Memory B cell (primary cell): ENCODE results near the gene NRM.
A peak's percentile ranks its signal among the peaks of the same experiment; 100 is the strongest.

ENCODE experiments used
- ATAC-seq: fragments of 150-1000 bp; cut with Tn5 transposase; 2 replicates; pipeline ENCODE4 v1.10.0; 2021; ENCODE audit warnings: low read depth, mild to moderate bottlenecking, moderate library complexity
- DNase-seq, 2 donors: peaks; one replicate each; pipeline ENCODE4 v3.0.0; 2022; ENCODE audit warnings: low spot score in 2 of 2
- H3K27ac Mint-ChIP-seq: one replicate; pipeline ENCODE4 v1.8.0; 2022; ENCODE audit warnings: mild to moderate bottlenecking, moderate library complexity, mixed read lengths
- H3K27me3 Mint-ChIP-seq: one replicate; pipeline ENCODE4 v1.8.0; 2022; ENCODE audit warnings: mixed read lengths
- H3K36me3 Mint-ChIP-seq: one replicate; pipeline ENCODE4 v1.8.0; 2022; ENCODE audit warnings: mild to moderate bottlenecking, mixed read lengths
- H3K4me1 Mint-ChIP-seq: one replicate; pipeline ENCODE4 v1.8.0; 2022; ENCODE audit warnings: mixed read lengths
- H3K4me3 Mint-ChIP-seq: one replicate; pipeline ENCODE4 v1.8.0; 2022; ENCODE audit warnings: mild to moderate bottlenecking, moderate library complexity, mixed read lengths
- H3K9me3 Mint-ChIP-seq: one replicate; pipeline ENCODE4 v1.8.0; 2022; ENCODE audit warnings: mixed read lengths

NRM gene

DNA sequence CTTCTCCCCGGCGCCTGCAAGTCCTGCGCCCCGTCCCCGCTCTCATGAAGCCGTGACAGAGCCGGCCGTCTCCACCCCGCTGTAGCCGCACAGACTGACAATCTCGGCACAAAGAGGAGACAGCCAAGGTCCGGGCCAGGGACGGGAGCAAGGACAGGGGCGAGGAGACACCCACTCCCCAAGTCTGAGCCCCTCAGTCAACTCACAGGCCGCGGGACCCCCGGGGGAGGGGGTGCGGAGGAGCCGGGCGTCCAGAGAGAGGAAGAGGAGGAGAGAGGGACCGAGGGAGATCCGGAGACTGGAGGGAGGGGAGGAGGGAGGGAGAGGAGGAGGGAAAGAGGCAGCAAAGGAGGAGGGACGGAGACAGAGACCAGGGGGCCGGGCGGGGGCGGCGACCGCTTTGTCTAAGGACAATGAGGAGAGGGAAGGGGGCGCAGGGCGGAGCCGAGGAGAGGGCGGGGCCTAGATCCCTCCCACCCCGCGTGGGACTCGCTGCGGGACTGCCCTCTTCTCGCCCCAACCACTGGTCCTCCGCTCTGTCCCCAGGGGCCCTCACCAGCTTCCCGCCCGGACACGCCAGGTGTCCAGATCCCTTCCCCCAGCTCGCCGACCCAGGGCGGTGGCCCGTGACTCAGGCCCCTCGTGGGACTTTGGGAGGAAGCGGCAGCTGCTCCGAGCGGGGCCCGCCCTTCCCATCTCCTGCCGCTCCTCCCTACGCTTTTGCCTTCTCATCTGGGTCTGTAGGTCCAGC is 3.7 kb downstream of the NRM start:
- no peaks in the 10 kb centered on the region for H3K27me3 Mint-ChIP-seq
- H3K36me3 Mint-ChIP-seq = peaks cover 32% of the 10 kb centered on the region
- peak overlapping the region; percentile 90 for H3K27ac Mint-ChIP-seq
- peak overlapping the region; percentile 98 for H3K4me3 Mint-ChIP-seq
- ATAC-seq (peak; percentile 41), DNase-seq (peak; percentile 77 to 81)
- no peaks in the 10 kb centered on the region for H3K9me3 Mint-ChIP-seq
- peaks cover 52% of the 10 kb centered on the region for H3K4me1 Mint-ChIP-seq

DNA sequence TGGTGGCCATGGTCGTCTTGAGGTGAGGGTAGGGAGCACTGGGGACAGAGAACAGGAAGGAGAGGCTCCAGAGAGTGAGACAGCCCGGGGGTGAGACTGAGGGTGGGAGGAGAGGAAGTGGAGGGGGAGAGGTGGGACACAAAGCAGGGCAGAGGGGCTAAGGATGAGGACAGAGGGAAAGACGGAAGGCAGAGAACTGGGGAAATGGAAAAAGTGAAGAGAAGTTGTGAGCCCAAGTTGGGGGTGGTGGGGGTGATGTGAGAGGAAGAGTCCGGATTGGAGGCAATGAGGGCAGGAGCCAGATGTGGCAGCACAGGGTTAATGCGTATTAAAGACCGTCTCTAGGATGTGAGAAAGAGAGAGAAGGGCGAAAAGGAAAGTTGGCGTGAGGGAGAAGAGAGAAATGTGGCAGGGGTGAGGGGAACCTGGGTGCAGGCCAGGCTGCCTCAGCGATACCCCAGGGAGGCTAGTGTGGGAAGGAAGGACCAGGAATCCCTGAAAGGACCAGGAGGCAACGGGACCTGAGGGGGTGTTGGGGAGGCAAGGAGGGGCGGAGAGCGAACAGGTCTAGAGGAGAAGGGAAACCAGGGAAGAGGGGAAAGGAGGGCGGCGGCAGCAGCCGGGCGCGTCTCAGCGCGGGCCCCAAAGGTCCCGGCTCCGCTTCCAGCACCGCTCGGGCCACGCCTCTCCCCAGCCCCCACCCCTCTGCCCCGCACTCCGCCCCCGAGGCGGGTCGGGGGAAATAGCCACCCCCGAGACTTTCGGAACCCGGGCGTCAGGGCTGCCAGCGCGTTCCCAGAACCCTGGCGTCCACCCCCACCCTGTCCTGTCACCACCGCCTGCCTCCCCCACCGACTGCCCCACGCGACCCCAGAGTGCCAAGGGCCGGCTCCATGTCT is 4.5 kb downstream of the NRM start, which contains the start of gene PPP1R18:
TSS of gene PPP1R18 (minus strand) at position 637 of the 899 bp plus-strand sequence. CDS start at position 10, 627 bp downstream.
- peak within 1 kb of the TSS; percentile 98 for H3K4me3 Mint-ChIP-seq
- ATAC-seq (peak; percentile 45), DNase-seq (peak; percentile 71 to 73)
- peak within 1 kb of the TSS; percentile 90 for H3K27ac Mint-ChIP-seq
- peaks cover 53% of the 10 kb centered on the region for H3K4me1 Mint-ChIP-seq
- H3K27me3 Mint-ChIP-seq = no peaks in the 10 kb centered on the region
- peaks cover 34% of the 10 kb centered on the region for H3K36me3 Mint-ChIP-seq
- no peaks in the 10 kb centered on the region for H3K9me3 Mint-ChIP-seq

DNA sequence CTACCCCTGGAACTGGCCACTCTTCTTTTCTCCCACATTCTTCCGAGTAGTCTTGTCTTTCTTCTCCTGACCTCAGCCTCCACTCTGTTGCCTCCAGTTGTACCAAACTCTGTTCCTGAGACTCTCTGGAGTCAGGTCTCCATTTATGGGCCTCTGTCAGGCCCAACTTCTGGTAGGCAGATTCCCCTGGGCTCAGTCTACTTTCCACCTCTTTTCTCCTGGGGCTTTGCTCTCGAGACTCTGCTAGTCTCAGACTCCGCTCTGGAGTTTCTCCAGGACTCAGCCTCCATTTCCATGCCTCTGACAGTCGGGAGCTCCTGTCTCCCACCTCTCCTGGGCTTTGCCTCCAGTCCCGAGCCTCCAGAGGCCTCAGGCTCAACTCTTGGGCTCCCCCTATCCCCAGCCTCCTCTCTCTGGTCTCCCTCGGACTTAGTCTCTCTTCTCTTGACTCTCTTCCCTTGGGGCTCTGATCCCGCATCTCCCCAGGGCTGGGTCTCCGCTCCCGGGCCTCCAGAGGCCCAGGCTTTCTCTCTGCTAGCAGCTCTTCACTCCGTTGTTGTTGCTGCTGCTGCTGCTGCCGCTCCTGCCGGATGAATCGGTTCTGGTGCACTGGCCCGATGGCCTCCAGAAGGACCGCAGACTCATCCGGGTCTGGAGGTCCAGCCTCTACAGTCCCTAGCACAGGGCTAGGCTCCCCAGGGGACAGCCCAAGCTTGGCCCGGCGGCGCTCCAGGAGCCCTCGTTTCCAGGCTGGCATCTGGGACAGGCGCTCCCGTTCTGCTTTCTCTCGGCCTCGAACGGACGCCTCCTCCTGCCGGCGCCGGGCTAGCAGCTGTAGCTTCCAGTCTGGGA is 5.4 kb downstream of the NRM start:
- no peaks in the 10 kb centered on the region for H3K9me3 Mint-ChIP-seq
- H3K27me3 Mint-ChIP-seq = no peaks in the 10 kb centered on the region
- no peak for ATAC-seq
- peak overlapping the region; percentile 98 for H3K4me3 Mint-ChIP-seq
- H3K27ac Mint-ChIP-seq = peak overlapping the region; percentile 90
- peaks cover 38% of the 10 kb centered on the region for H3K36me3 Mint-ChIP-seq
- no peak for DNase-seq
- H3K4me1 Mint-ChIP-seq = peaks cover 53% of the 10 kb centered on the region

DNA sequence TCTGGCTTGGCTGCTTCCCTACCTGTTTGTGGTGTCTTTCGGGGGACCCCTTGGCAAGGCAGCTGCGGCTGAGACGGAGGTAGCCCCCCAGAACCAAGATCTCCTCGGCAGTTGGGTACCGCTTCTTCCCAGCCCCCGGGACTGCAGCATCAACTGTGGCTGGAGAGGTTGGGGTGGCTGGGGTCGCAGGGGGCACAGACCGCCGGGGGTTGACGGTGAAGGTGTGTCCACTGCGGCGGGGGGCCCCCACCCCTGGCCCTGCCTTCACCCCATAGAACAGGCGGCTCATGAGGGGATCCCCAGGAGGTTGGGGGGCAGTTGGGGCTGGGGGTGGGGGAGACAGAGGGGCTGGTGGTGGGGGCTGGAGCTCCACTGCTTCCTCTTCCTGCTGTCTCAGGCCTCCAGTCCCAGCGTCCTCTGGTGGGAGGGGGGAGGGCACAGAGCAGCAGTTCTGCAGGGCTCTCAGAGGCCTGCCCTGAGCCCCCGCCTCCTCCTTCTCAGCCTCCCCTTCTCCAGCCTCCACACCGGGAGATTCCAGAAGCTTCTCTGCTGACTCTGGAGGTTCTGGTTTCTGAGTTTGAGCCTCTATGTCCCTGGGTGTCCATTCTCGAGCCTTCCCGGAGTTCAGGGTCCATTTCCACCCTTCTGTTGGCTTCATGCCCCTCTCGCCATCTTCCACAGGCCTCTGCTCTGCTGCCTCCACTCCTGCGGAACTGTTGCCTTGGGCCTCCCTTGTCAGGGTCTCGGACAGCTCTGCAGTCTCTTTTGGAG is 6.2 kb downstream of the NRM start:
- H3K27ac Mint-ChIP-seq = peak overlapping the region; percentile 92
- DNase-seq (no peak), ATAC-seq (no peak)
- H3K36me3 Mint-ChIP-seq = peaks cover 40% of the 10 kb centered on the region
- peak overlapping the region; percentile 98 for H3K4me3 Mint-ChIP-seq
- no peaks in the 10 kb centered on the region for H3K9me3 Mint-ChIP-seq
- peaks cover 52% of the 10 kb centered on the region for H3K4me1 Mint-ChIP-seq
- no peaks in the 10 kb centered on the region for H3K27me3 Mint-ChIP-seq

DNA sequence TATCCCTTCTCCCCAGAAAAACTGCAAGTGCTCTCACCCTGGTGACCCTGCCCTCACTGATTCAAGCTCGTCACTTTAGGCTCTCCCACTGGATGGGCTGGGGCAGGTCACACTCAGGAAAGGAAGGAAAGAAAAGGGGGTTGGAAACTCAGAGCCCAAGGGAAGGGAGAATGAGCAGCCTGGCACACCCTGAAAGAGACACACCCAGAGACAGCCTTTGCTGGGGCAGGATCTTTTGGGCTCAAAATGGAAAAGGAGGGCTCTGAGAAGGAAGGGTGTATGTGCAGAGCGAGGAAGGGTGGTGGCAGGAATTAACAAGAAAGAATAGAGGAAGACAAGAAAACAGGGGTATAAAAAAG is 6.8 kb downstream of the NRM start:
- no peak for ATAC-seq
- H3K27ac Mint-ChIP-seq = peak overlapping the region; percentile 92
- H3K4me1 Mint-ChIP-seq = peaks cover 51% of the 10 kb centered on the region
- H3K4me3 Mint-ChIP-seq = peak overlapping the region; percentile 98
- no peak for DNase-seq
- peaks cover 43% of the 10 kb centered on the region for H3K36me3 Mint-ChIP-seq
- H3K27me3 Mint-ChIP-seq = no peaks in the 10 kb centered on the region
- H3K9me3 Mint-ChIP-seq = no peaks in the 10 kb centered on the region

DNA sequence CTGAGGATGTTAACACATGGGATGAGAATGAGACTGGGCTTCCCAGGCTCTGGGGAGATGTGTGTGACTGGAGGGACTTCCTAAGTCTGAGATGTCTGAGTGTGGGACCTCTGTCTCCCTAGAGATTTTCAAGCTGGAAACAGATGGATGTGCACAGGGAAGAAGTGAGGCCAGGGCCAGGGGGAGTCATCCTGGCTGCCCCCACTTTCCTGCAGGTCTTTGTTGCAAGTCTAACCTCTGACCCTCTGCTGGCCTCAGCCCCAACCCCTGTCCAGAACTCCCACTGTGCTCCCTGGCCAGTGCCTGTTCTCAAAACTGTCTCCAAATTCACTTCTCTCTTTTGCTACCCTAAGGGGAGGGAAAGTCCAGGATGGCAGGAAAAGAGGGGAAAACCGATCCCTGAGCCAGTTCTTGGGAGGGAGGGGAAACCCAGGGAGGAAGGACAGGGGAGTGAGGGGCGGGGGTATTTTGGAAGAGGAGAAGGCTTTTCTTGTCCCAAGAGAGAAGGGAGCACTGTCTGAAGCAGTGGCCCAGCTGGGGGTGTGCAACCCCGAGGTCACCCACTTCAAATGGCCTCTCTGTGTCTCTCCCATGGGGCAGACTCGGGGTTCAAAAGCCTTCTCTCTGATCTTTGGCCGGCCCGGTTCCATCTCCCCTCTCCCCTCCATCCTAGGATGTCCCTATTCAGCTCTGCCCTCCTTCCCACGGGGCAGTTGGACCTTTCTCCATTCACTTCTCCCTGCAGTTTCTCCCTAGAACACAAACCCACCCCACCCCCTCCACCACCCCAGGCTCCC is 7.4 kb downstream of the NRM start:
- H3K36me3 Mint-ChIP-seq = peaks cover 45% of the 10 kb centered on the region
- peaks cover 48% of the 10 kb centered on the region for H3K4me1 Mint-ChIP-seq
- no peak for ATAC-seq

DNA sequence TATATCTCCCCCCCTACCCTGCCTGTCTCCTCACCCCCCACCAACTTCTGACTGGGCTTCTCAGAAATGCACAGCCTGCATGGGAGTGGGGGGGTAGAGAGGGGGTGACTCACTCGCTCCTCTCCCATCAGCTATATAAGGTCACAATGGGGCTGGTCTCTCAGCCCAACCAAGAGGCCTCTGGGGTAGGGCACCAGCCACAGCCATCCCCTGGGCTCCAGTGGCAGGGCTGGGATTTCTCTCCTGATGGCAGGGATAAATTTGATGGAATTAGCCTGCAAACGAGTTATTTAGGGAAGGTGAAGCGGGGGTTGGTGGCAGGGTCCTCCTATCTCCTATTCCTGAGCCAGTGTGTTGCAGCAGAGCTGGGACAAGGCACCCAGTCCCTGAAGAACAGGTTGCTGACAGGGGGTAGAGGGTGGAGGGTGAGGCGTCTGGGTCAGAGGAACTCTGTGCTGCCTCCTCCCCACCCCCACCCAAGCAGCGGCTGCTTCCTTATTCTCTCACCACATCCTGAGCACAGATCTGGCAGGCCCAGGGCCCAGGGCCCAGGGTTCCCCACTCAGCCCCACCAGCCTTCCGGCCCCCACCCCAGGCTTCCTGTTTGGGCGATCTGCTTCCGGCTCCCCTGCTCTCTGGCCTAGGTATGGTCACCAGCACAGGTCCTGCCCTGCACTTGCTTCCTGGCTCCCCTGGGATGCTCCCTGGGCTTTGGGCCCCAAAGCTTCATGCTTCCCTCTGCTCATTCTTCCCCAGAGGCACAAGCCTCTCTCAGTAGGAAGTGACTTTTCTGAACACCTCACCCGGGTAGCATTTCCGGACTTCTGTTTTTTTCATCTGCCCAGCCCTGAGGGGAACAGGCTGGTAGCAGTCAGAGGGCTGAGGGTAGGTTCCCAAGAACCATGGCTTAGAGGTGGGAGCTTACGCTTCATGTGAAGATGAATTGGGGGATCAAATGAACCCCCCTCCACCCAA is 8.4 kb downstream of the NRM start:
- ATAC-seq (peak; percentile 70), DNase-seq (peak; percentile 76 to 86)
- Mint-ChIP-seq H3K4me1 (peaks cover 39% of the 10 kb centered on the region), H3K27me3 (no peaks in the 10 kb centered on the region), H3K9me3 (no peaks in the 10 kb centered on the region), H3K36me3 (peaks cover 45% of the 10 kb centered on the region), H3K27ac (peak overlapping the region; percentile 92), H3K4me3 (peak overlapping the region; percentile 98)

More for the DNA sequence above, 7.4 kb downstream of the NRM start:
- DNase-seq = no peak
- Mint-ChIP-seq H3K27ac (peak overlapping the region; percentile 92), H3K4me3 (peak overlapping the region; percentile 98), H3K9me3 (no peaks in the 10 kb centered on the region), H3K27me3 (no peaks in the 10 kb centered on the region)

DNA sequence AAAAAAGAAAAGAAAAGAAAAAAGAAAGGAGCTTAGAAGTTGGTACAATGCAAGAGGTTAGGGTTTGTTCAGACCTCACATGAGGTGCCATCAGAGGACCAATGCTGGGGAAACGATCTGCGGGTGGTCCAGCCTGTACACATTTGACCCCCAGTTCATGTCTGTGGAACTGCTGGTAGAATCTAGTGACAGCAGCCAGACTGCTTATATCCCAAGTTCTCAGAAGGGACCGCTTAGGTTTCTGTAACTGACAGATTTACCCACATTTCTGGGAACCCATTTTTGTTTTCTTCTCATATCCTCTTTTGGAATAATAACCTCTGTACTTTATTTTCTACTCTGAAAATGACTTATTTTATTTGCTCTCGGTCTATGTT is 9.0 kb downstream of the NRM start:
- H3K27ac Mint-ChIP-seq = peak overlapping the region; percentile 92
- no peaks in the 10 kb centered on the region for H3K9me3 Mint-ChIP-seq
- ATAC-seq = no peak
- H3K4me3 Mint-ChIP-seq = peak overlapping the region; percentile 98
- DNase-seq = no peak
- H3K36me3 Mint-ChIP-seq = peaks cover 45% of the 10 kb centered on the region
- peaks cover 39% of the 10 kb centered on the region for H3K4me1 Mint-ChIP-seq
- H3K27me3 Mint-ChIP-seq = no peaks in the 10 kb centered on the region

DNA sequence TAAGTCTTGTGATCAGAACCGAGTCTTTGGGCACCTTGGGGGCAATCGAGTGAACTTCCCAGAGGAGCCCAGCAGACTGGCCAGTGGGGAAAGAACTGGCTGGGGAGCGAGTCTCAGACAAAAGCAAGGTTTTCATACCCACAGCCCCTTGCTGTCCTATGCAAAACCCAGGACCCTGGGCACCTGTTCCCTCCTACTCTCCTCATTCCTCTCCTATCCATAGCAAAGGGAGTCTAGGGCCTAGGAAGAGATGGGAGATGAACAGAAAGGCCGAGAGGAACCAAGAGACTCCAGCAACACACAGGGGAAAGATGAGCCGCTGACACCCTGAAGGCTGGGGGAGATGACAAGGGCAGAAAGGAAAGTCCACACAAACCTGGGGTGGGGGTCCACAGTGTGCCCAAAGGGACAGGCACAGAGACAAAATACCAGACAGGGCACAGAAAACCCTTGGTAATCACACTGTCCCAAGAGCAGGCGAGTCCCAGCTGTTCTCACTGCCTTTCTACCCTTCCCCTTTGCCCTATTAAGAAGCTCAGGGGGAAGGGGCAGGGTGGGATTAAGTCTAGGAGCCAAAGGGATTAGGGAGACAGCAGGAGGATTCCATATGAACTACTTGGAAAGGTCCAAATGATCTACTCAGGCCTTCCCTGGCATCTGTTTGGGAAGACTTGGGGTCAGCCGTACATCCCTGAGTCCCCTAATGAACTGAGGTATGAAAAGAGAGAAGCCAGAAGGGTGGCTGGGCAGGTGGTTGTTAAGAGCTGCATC is 10.8 kb downstream of the NRM start:
- Mint-ChIP-seq H3K36me3 (peaks cover 39% of the 10 kb centered on the region), H3K9me3 (no peaks in the 10 kb centered on the region), H3K4me1 (peaks cover 40% of the 10 kb centered on the region), H3K27me3 (no peaks in the 10 kb centered on the region), H3K27ac (peak overlapping the region; percentile 64), H3K4me3 (peak overlapping the region; percentile 98)
- DNase-seq (no peak), ATAC-seq (no peak)

DNA sequence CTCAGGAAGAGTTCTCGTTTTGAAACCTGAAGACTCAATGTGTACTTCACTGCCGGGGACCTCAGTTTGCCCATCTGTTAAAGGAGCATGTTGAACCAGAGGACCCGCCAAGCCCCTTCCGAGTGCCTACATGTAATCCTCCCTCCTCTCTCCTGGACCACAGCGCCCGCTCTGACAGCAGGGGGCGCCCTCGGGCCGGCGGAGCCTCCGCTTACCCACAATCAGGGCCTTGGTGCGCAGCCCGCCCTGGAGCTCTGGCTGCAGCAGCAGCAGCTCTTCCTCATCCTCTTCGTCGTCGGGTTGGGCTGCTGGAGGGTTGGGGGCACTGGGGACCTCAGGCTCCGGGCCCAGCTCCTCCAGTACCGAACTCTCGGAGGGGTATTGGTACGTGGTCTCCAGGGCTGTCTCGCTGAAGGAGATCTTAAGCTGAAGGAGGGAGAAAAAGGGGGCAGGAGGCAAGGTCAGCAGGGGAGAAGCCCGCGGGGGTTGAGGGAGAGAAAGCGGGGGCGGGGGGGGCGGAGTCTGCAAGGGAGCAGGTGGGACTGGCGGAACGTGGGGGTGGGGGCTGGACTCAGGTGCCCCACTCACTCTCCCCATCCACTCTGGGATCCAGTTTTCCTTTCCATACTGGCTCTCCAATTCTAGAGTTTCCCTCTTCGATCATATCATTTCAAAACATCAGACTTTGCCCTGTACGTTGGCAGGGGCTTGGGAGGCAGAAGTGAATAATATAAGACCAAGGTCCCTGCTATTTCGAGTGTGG is 11.6 kb downstream of the NRM start:
- Mint-ChIP-seq H3K4me1 (peaks cover 40% of the 10 kb centered on the region), H3K36me3 (peaks cover 35% of the 10 kb centered on the region)

More for the DNA sequence above, 11.6 kb downstream of the NRM start:
- H3K27me3 Mint-ChIP-seq = no peaks in the 10 kb centered on the region
- H3K4me3 Mint-ChIP-seq = peak overlapping the region; percentile 98
- no peaks in the 10 kb centered on the region for H3K9me3 Mint-ChIP-seq
- DNase-seq (peak; percentile 95 to 98), ATAC-seq (peak; percentile 53)
- H3K27ac Mint-ChIP-seq = peak overlapping the region; percentile 64
